ENCODE measurements around the gene LRRC49.

DNA sequence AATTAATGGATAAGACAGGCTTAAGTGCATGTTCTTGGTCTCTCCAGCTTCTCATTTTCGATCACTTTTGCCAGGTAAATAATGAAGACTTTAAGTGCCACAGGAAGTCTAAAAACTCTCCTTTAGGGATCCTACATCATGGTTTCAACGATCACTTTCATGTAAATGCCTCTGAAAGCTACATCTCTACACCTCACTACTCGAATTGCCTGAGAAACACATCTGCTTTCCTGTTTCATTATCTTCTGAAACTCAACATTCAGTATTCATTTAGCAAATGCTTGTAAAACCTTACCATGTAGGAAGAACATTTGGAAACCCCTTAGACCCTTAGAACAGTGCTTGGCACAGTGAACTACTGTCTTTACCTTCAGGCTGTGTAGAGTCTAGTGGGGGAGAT, 16.6 kb upstream of the LRRC49 start:
- TF ChIP-seq EZH2phosphoT487 (IDR thresholded peaks at IDR 0.05; ENCODE audit: low read depth) = no peak
- TF ChIP-seq, protein P1, sequence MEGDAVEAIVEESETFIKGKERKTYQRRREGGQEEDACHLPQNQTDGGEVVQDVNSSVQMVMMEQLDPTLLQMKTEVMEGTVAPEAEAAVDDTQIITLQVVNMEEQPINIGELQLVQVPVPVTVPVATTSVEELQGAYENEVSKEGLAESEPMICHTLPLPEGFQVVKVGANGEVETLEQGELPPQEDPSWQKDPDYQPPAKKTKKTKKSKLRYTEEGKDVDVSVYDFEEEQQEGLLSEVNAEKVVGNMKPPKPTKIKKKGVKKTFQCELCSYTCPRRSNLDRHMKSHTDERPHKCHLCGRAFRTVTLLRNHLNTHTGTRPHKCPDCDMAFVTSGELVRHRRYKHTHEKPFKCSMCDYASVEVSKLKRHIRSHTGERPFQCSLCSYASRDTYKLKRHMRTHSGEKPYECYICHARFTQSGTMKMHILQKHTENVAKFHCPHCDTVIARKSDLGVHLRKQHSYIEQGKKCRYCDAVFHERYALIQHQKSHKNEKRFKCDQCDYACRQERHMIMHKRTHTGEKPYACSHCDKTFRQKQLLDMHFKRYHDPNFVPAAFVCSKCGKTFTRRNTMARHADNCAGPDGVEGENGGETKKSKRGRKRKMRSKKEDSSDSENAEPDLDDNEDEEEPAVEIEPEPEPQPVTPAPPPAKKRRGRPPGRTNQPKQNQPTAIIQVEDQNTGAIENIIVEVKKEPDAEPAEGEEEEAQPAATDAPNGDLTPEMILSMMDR (IDR thresholded peaks at IDR 0.05; ENCODE audit: low read depth, low read length) = no peak
